HG03139 (cell line): Measurements from ENCODE around the gene CLIP3.
"Not testable (repeated sequence)": the region's sequence is repeated elsewhere in the genome, so short reads cannot be mapped to it uniquely, and the experiment has no call there.

Experiments
- ATAC-seq: cut with Tn5 transposase; IDR thresholded peaks from one replicate; pipeline ENCODE4 v1.9.1; 2021; ENCODE audit not compliant: unreplicated experiment

The CLIP3 gene, protein sequence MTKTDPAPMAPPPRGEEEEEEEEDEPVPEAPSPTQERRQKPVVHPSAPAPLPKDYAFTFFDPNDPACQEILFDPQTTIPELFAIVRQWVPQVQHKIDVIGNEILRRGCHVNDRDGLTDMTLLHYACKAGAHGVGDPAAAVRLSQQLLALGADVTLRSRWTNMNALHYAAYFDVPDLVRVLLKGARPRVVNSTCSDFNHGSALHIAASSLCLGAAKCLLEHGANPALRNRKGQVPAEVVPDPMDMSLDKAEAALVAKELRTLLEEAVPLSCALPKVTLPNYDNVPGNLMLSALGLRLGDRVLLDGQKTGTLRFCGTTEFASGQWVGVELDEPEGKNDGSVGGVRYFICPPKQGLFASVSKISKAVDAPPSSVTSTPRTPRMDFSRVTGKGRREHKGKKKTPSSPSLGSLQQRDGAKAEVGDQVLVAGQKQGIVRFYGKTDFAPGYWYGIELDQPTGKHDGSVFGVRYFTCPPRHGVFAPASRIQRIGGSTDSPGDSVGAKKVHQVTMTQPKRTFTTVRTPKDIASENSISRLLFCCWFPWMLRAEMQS

DNA sequence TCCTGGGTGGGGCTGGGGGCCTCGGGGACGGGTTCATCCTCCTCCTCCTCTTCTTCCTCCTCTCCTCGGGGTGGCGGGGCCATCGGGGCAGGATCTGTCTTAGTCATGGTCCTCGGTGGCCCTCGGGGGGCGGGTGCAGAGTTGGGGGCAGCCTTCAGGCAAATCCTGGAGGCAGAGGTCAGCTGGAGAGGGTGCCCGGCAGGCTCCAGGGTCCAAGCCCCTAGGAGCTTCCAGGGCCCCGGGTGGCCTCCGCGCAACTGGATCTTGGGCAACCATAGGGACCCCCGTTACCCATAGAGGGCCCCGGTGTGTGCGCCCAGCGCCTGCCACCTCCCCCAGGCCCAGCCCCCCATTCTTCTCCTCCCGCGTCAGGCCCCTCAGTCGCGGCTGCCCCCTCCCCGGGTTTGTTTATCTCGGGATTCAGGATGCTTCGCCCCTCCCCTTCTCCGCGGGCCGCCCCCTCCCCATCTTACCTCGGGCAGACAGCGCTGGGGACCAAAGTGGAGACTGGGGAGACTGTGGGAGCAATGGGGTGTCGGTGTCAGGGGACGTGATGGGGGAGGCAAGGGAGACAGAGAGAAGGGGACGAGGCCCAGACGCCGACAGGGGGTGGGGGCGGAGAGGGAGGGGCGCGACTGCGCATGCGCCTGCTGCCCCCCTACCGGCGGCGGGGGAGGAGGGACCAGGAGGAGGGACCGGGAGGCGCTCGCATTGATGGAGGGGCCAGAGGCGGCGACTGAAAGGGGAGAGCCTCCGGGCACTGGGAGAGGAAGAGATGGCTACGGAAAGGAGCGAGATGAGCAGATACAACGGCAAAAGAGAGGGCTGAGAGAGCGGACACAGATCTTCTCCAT is at the start of gene CLIP3:
Gene CLIP3, minus strand, starts transcription at position 623 of the 854 bp plus-strand sequence. Its CDS starts 516 bp downstream, at position 107.
- ATAC-seq = no peak

DNA sequence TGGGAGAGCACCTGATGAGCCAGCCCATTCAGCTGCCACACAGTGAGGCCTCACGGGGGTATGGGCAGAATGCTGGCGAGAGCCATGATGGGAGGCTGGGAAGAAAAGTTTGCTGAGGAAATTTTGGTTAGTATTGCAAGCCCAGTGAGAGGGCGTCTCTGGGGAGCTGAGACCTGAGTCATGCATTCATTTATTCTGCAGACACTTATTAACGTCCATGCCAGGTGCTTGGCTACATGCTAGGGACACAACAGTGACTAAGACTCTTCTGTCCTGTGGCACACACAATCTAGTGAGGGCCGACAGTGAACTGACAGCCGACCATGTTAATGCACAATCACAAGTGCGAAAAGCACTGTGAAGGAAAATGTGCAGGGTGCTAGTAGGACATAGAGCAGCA is 49.2 kb upstream of the CLIP3 start:
- no peak for ATAC-seq

GRCh38 chr19:36081385-36081784 is 48.7 kb upstream of the CLIP3 start:
- ATAC-seq = no peak

- no peak for ATAC-seq
Observed at GRCh38 chr19:36079389-36079945, 46.8 kb upstream of the CLIP3 start.

- ATAC-seq = no peak
Observed at GRCh38 chr19:36073121-36073876, 40.6 kb upstream of the CLIP3 start.

- ATAC-seq = no peak
Observed at GRCh38 chr19:36072081-36072480, 39.4 kb upstream of the CLIP3 start.

GRCh38 chr19:36068810-36069499 is 36.3 kb upstream of the CLIP3 start:
- ATAC-seq = not testable (repeated sequence)

DNA sequence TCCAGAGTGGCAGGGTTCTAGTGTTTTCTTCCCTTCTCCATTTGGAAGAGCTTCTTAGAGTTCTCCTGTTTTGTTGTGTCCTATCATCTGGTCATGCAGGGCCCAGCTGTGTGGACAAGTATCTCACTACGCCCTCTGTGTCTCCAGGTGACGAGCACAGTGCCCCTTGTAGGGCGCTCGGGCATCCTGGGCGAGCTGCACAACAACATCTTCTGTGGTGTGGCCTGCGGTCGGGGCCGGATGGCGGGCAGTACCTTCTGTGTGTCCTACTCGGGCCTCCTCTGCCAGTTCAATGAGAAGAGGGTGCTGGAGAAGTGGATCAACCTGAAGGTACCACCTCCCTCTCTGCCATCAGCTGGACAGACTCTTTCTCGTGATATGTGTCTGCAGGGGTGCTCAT is 35.0 kb upstream of the CLIP3 start:
- ATAC-seq = no peak

DNA sequence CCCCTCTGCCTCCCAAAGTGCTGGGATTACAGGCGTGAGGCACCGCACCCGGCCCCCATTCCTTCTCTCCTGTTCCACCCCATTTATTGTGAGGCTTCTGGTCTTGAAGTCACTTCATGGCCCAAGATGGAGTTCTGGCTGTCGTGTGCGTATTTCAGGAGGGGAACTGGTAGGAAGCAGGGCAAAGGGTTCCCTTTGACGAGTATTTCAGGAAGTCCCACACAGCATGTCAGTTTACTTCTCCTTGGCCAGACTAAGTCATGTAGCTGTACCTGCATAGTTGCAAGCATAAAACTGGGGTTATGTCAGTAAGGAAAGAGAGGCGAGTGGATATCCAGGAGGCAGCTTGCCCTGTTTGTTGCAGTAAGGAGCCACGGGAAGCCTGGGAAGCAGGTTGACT is 32.2 kb upstream of the CLIP3 start:
- ATAC-seq = no peak

GRCh38 chr19:36061367-36061766 is 28.7 kb upstream of the CLIP3 start:
- ATAC-seq = no peak

DNA sequence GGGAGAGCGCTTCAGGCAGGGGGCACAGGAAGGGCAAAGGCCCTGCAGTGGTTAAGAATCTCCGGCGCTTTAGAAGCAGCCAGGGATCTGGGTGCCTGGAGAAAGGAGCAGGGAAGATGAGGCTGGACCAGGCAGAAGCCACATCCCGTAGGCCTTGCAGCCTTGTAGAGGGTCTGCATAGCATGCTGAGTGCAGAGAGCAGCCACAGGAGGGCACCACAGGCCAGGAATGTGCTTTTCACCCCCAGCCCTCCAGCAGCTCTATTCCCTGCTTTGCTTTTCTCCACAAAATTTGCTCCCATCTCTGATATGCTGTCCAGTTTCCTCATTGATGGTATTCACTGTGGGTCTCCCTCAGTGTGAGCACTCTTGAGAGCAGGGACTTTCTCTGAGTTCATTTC is 27.8 kb upstream of the CLIP3 start:
- ATAC-seq = no peak

- ATAC-seq = no peak
Observed at GRCh38 chr19:36059180-36059910, 26.7 kb upstream of the CLIP3 start.

- ATAC-seq = no peak
Observed at GRCh38 chr19:36058481-36059179, 26.0 kb upstream of the CLIP3 start.

- ATAC-seq = peak; percentile 64
Observed at GRCh38 chr19:36054733-36055686, 22.3 kb upstream of the CLIP3 start, which contains the start of gene WDR62. Gene WDR62 (plus strand): TSS chr19:36054897. CDS start chr19:36054972, 75 bp downstream.

GRCh38 chr19:36054119-36054732 is 21.6 kb upstream of the CLIP3 start, which contains the start of gene THAP8:
Gene THAP8 (minus strand): TSS chr19:36054285. CDS start chr19:36054217, 68 bp downstream.
- ATAC-seq = peak; percentile 76

DNA sequence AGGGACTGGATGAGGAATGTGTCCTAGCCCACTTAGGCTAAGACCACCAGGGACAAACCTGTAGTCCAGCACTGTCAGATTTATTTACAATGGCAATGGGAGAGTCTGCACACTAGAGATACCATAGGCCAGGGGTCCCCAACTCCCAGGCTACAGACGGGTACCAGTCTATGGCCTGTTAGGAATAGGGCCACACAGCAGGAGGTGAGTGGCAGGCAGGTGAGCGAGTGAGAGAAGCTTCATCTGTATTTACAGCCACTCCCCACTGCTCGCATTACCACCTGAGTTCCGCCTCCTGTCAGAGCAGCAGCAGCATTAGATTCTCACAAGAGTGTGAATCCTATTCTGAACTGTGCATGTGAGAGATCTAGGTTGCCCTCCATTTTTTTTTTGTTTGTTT is 19.0 kb upstream of the CLIP3 start:
- no peak for ATAC-seq

- no peak for ATAC-seq
Observed at GRCh38 chr19:36051236-36051635, 18.6 kb upstream of the CLIP3 start.
